GM21447 (cell line): ENCODE data around the gene CEACAM19.

Source experiments
- ATAC-seq: cut with Tn5 transposase; IDR thresholded peaks from one replicate; pipeline ENCODE4 v1.9.1; 2021; ENCODE audit not compliant: unreplicated experiment

CEACAM19 gene

GRCh38 chr19:44722131-44723121 is 51.1 kb downstream of the CEACAM19 start:
- no peak for ATAC-seq

- no peak for ATAC-seq
Measured at GRCh38 chr19:44723299-44723951, 52.1 kb downstream of the CEACAM19 start.

GRCh38 chr19:44723952-44724319 is 52.7 kb downstream of the CEACAM19 start:
- ATAC-seq = no peak

- no peak for ATAC-seq
Measured at GRCh38 chr19:44725251-44725650, 54.0 kb downstream of the CEACAM19 start.

GRCh38 chr19:44725684-44726083 is 54.4 kb downstream of the CEACAM19 start:
- no peak for ATAC-seq

GRCh38 chr19:44726465-44726864 is 55.2 kb downstream of the CEACAM19 start:
- ATAC-seq = no peak

- no peak for ATAC-seq
Measured at GRCh38 chr19:44728178-44728577, 56.9 kb downstream of the CEACAM19 start.

GRCh38 chr19:44729516-44730033 is 58.3 kb downstream of the CEACAM19 start:
- no peak for ATAC-seq

GRCh38 chr19:44731081-44731480 is 59.8 kb downstream of the CEACAM19 start:
- no peak for ATAC-seq

- ATAC-seq = no peak
Measured at GRCh38 chr19:44731622-44732021, 60.3 kb downstream of the CEACAM19 start.

GRCh38 chr19:44732235-44733014 is 61.1 kb downstream of the CEACAM19 start:
- no peak for ATAC-seq
